ENCODE measurements around the gene DRD1. TPM values are rescaled to one million over a fixed set of nuclear protein-coding genes. Genes with fewer than 3 reads are reported as not detected.
A peak's percentile ranks its signal among the peaks of the same experiment; 100 is the strongest.

The DRD1 gene
- not detected for total RNA-seq (ENCODE audit: unreplicated experiment)
- long read RNA-seq: 0 reads

GRCh38 chr5:175444060-175444904 is at the start of gene DRD1:
Gene DRD1 (minus strand): TSS chr5:175444182. CDS start chr5:175443099, 1,083 bp downstream.
- Mint-ChIP-seq H3K27ac (ENCODE audit: unreplicated experiment) (no peak within 1 kb of the TSS), H3K9me3 (ENCODE audit: unreplicated experiment) (peaks cover 3% of the 10 kb centered on the region), H3K27me3 (ENCODE audit: unreplicated experiment) (peaks cover 17% of the 10 kb centered on the region), H3K36me3 (ENCODE audit: unreplicated experiment) (no peaks in the 10 kb centered on the region), H3K4me1 (ENCODE audit: low read depth, unreplicated experiment) (peaks cover 5% of the 10 kb centered on the region), H3K4me3 (ENCODE audit: unreplicated experiment) (peak within 1 kb of the TSS; percentile 81)
- peak; percentile 88 for TF ChIP-seq CTCF (IDR thresholded peaks at IDR 0.05; ENCODE audit: partially characterized antibody, unreplicated experiment)
- peak; percentile 73 for DNase-seq

GRCh38 chr5:175493726-175494125 is 49.7 kb upstream of the DRD1 start:
- DNase-seq: no peak
- no peaks in the 10 kb centered on the region for H3K4me1 Mint-ChIP-seq (ENCODE audit: low read depth, unreplicated experiment)
- TF ChIP-seq CTCF (IDR thresholded peaks at IDR 0.05; ENCODE audit: partially characterized antibody, unreplicated experiment): no peak
- no peak overlapping the region for H3K4me3 Mint-ChIP-seq (ENCODE audit: unreplicated experiment)
- no peak overlapping the region for H3K27ac Mint-ChIP-seq (ENCODE audit: unreplicated experiment)
- H3K9me3 Mint-ChIP-seq (ENCODE audit: unreplicated experiment): no peaks in the 10 kb centered on the region
- no peaks in the 10 kb centered on the region for H3K27me3 Mint-ChIP-seq (ENCODE audit: unreplicated experiment)
- H3K36me3 Mint-ChIP-seq (ENCODE audit: unreplicated experiment): peaks cover 1% of the 10 kb centered on the region

- H3K36me3 Mint-ChIP-seq (ENCODE audit: unreplicated experiment): peaks cover 5% of the 10 kb centered on the region
- H3K27ac Mint-ChIP-seq (ENCODE audit: unreplicated experiment): no peak overlapping the region
- no peaks in the 10 kb centered on the region for H3K4me1 Mint-ChIP-seq (ENCODE audit: low read depth, unreplicated experiment)
- no peak overlapping the region for H3K4me3 Mint-ChIP-seq (ENCODE audit: unreplicated experiment)
- H3K9me3 Mint-ChIP-seq (ENCODE audit: unreplicated experiment): no peaks in the 10 kb centered on the region
- no peak for TF ChIP-seq CTCF (IDR thresholded peaks at IDR 0.05; ENCODE audit: partially characterized antibody, unreplicated experiment)
- no peak for DNase-seq
- H3K27me3 Mint-ChIP-seq (ENCODE audit: unreplicated experiment): no peaks in the 10 kb centered on the region
Measured at GRCh38 chr5:175493260-175493659, 49.3 kb upstream of the DRD1 start.

- Mint-ChIP-seq H3K9me3 (ENCODE audit: unreplicated experiment) (no peaks in the 10 kb centered on the region), H3K36me3 (ENCODE audit: unreplicated experiment) (peaks cover 5% of the 10 kb centered on the region), H3K27ac (ENCODE audit: unreplicated experiment) (no peak overlapping the region), H3K4me1 (ENCODE audit: low read depth, unreplicated experiment) (no peaks in the 10 kb centered on the region), H3K27me3 (ENCODE audit: unreplicated experiment) (no peaks in the 10 kb centered on the region), H3K4me3 (ENCODE audit: unreplicated experiment) (no peak overlapping the region)
- no peak for TF ChIP-seq CTCF (IDR thresholded peaks at IDR 0.05; ENCODE audit: partially characterized antibody, unreplicated experiment)
- DNase-seq: no peak
Measured at GRCh38 chr5:175491223-175491622, 47.2 kb upstream of the DRD1 start.
